ENCODE results near the gene FIBCD1. TPM values are rescaled to one million over a fixed set of nuclear protein-coding genes. Genes with fewer than 3 reads are reported as not detected.
"Not testable (repeated sequence)": the region's sequence is repeated elsewhere in the genome, so short reads cannot be mapped to it uniquely, and the experiment has no call there.

FIBCD1 gene
- total RNA-seq, 1 donor from 2014 or later = not detected

DNA sequence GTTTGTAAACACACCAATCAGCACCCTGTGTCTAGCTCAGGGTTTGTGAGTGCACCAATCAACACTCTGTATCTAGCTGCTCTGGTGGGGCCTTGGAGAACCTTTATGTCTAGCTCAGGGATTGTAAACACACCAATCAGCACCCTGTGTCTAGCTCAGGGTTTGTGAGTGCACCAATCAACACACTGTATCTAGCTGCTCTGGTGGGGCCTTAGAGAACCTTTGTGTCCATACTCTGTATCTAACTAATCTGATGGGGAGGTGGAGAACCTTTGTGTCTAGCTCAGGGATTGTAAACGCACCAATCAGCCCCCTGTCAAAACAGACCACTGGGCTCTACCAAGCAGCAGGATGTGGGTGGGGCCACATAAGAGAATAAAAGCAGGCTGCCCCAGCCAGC lies 28.4 kb downstream of the FIBCD1 start:
- DNase-seq (ENCODE audit: low spot score) = not testable (repeated sequence)

- DNase-seq (ENCODE audit: low spot score) = not testable (repeated sequence)
Observed at GRCh38 chr9:130910041-130910440, 29.0 kb downstream of the FIBCD1 start.

DNA sequence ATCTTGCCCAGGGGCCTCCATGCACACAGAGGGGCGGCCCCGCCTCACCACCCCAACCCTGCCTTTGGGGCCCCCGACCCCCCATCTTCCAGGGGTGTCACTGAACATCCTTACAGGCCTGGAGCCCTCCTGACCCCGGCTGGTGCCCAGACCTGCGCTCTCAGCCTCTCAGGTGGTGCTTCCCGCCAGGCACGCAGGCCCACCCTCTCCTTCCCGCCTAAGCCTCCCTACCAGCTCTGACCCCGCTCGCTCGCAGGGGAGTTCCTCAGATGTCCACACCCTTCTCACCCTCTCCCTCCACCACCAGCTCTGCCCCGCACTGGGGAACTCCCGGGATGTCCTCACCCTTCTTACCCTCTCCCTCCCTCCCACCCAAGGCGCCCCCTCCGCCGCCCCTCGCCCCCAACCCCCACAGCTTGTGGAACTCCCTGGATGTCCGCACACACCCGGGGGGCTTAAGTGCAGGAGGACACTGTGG lies 30.1 kb downstream of the FIBCD1 start:
- DNase-seq (ENCODE audit: low spot score) = no peak

- no peak for DNase-seq (ENCODE audit: low spot score)
Observed at GRCh38 chr9:130908146-130908877, 30.7 kb downstream of the FIBCD1 start.

GRCh38 chr9:130906735-130907416 lies 32.2 kb downstream of the FIBCD1 start:
- no peak for DNase-seq (ENCODE audit: low spot score)

DNA sequence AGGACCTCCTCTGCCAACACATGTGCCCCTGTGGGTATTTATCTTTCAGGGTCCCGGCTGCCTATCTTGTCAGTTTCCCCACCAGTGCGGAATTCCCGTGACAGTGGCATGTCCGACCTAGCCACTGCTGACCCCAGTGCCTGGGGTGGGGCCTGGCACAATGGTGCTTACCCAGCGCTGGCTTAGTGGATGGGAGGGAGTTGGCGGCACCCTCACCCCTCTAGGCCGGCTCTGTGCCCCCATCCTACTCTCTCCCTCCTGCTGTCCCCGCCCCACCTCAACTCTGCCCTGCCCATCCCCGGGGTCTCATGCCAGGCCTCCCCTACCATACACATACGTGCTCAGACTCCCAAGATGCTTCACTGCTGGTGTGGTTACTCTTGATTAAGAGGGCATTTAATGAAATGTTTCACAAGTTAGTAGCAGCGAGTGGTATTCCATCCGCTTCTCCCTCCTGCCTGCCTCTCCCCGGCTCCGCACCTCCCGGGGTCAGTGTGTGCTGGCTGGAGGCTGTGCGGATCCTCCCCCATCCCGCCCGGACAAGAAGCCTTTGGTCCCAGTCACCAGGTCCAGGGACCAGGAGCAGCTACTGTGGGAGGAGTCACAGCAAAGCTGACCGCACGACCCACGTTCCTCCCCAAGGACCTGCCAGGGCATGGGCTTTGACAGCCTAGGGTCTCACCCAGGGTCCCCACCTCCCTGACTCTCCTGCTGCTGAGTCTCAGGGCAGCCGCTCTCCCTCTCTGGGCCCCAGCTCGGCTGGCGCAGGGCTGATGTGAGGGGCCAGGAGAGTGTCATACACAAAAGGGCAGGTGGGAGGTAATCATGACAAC lies 32.9 kb downstream of the FIBCD1 start:
- DNase-seq (ENCODE audit: low spot score) = no peak

DNA sequence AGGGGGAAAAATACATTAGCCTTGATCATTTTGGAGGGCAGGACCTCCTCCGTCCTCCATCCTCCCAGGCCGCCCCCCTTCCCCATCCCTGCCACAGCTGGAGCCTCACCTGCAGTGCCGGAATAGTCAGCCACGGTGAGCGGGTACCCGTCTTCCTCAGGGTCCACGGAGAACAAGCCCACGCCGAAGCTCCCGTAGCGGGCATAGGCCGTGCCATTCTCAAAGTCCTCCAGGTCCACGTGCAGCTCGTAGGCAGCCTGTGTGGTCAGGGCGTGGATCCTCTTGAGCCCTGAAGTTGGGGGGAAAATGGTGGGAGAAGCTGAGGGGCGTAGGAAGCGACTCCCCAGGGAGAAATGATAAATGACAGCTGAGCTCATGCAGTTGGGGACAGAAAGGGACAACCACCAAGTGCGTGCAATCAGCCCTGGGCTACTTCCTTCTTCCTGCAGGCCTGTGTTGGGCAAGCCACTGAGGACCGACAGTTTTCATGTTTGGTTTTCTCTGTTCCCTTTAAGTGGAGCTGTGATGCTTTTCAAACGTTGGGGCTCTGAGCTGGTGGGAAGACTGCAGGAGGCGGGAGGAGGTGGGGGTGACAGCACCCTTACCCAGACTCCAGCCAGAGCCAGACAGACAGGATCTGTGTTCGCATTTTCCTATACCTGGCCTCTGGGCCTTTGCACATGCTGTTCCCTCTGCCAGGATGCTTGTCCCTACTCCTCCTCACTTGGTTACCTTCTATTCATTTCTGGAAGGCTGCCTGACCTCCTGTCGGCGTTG lies 33.7 kb downstream of the FIBCD1 start:
- DNase-seq (ENCODE audit: low spot score) = no peak

DNA sequence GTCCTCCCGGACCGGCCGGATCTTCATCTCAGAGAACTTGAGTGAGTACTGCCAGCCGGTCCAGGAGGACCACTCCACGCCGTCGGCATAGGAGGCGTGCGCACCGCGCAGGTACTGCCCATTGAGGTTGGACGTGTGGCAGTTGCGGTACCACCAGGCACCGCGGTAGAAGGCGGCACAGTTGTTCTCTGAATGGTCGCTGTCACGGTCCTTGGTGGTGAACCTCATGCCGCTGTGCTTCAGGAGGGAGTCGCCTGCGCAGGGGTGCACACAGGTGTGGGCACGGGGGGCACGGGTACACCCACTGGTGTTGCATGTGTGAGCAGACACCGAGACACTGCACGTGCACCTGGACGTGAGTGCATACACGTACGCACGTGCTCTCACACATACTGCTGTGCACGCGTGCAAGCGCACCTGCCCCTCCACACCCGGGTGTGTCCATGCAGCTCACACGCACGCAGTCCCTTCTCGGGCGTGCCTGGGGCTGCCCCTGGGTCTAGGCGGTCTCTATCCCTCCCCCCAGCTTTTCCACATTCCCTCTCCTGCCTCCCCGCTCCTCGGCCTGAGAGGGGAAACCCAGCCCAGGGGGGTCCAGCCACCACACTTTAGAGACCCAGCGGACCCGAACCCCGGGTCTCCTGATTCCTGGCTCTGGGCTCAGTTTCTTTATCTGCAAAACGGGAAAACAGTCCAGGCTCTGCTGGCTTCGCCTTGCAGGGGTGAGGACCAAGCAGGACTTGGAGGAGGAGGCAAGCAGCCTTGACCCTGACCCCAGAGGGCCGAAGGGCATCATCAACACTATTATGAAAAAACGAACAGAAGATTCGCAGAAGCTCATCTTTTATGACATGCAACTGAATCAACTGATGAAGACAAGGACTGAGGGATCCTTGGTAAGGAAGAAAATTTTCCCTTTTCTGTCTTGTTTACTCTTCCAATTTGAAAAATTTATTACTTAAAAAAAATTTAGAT lies 34.7 kb downstream of the FIBCD1 start:
- no peak for DNase-seq (ENCODE audit: low spot score)

DNA sequence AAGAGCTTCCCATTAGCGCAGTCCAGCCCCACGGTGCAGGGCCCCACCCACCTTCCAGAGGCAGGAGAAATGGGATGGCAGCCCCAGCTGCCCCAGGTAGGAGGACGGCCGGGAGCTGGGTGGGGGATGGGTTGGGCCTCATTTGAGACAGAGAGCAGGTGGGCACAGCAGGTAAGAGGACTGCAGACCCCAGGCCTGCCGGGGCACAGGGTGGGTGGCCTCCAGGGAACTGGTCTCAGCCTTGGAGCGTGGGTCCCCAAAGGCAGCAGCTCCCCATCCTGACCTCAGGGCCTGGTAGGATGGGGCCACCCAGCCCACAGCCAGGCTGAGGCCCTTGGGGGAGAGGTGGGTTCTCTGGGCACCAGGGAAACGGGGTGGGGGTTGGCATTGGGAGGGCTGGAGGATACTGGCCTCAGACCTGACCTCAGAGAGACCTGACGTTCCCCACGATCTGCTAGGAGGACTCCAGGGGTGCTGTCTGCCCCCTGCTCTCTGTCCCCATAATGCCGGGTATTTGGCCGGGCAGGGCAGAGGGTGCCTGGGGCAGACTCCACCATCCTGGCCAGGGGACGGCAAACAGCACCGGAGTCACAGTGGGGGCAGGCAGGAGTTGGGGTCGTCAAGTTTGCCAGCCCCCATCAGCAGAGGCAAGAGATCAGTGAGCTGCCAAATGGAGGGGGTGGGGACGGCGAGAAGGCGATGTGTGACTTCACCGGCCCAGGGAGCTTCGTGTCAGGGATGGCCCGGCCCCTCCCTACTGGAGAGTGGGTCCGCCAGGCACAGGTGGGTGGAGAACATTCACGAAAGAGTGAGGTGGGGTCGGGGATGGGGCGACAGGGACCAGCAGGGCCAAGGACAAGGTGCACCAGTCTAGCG lies 35.6 kb downstream of the FIBCD1 start:
- DNase-seq (ENCODE audit: low spot score) = no peak

- DNase-seq (ENCODE audit: low spot score) = no peak
Observed at GRCh38 chr9:130902204-130903185, 36.6 kb downstream of the FIBCD1 start.

DNA sequence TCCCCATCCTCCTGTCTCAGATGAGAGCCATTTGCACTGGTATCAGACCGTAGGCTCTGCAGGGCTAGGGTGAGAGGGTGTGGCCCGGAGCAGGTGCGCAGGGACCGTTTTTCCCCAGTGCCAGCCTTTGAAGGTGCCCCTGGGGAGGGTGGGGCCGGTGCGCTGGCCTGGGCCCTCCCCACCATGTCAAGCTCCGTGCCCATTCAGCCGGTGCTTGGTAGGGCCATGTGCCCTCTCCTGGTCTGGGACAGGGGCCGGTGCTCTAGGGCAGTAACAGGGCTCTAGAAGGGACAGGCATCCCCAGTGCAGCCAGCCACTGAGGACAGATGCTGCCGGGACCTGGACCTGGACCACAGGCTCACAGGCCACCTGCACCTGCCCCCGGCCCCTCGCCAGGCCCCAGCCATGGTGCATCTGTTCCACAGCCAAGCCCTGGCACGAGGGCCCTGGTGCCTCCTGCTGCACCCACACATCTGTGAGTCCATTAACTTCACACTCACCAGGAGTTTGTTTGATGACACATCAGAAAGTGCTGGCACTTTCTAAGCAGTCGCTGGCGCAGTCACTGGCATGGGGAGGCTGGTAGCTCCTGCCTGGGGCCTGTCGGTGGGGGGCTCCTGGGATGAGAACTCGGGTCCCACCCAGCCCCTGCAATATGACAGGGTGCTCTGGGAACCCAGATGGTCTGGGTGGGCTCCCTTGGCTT lies 37.4 kb downstream of the FIBCD1 start:
- no peak for DNase-seq (ENCODE audit: low spot score)

DNA sequence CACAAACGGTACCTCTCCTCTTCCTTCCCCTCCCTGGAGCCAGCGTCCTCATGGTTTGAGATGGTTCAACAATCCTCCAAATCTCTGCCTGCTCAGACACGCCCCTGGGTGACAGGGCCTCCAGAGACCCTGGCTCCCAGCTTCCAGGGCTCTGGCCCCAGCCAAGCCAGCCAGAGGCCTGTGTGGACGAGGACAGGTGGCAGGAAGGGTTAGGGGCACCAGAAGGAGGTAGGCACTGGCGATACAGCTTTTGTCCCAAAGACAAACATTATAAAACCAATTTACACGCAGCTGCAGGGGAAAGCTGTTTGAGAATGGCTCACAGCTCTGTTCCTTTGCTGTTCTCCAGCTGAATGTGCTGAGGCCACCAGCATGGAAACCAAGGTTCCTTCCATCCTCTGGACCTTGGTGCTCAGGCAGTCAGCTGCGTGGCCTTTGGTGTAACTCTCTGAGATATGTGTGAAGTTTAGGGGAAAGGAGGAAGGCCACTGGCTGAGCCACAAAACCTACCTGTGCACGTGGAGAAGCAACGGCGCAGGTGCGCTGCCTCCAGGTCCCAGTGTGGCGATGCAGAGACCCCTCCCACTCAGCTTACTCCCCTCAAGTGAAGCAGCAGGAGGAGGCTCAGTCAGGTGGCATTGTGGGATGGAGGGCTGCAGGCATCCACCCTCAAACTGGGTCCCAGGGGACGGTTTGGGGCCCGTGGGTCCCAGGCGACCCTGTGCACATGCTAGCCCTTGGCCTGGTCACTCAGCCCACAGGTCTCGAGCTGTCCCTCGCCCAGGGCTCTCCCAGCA lies 38.1 kb downstream of the FIBCD1 start:
- DNase-seq (ENCODE audit: low spot score) = no peak

DNA sequence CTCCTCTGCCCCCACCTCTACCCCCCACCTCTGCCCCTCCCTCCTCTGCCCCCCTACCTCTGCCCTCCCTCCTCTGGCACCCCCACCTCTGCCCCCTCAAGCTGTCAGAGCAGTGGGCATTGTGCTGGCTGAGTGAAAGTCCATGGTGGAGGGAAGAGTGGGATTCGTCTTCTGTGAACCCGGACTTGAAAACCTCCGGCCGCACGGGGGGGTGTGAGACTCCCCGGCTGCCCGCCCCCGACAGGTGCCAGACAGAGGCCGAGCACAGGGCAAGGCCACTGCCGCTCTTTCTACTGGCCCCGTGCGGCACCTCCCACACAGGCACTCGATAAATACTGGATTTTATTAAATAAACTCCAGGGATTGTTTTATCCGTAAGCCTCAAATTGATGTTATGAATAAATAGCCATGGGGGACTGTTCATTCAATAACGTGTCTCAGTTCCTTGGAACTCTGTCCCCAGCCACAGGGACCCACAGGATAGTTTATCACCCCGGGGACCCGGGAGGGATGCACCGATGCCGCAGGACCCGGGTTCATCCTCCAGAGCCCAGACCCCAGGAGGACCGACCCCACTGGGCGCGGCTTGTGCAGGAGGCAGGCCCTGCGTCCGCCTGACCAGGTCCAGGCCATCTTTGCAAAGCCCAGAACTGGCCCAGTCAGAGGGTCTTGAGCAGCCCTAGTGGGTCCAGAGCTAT lies 39.8 kb downstream of the FIBCD1 start:
- DNase-seq (ENCODE audit: low spot score) = no peak

- DNase-seq (ENCODE audit: low spot score) = no peak
Observed at GRCh38 chr9:130898552-130898852, 40.5 kb downstream of the FIBCD1 start.

- DNase-seq (ENCODE audit: low spot score) = no peak
Observed at GRCh38 chr9:130897848-130898551, 41.0 kb downstream of the FIBCD1 start.

Data from mesenteric fat pad (tissue), 1 donor.